HG02973 (cell line): Measurements from ENCODE around the gene ICA1.

Source experiments
- ATAC-seq: cut with Tn5 transposase; IDR thresholded peaks from one replicate; pipeline ENCODE4 v1.9.1; 2021; ENCODE audit warnings: moderate library complexity; ENCODE audit not compliant: unreplicated experiment

ICA1 gene

DNA sequence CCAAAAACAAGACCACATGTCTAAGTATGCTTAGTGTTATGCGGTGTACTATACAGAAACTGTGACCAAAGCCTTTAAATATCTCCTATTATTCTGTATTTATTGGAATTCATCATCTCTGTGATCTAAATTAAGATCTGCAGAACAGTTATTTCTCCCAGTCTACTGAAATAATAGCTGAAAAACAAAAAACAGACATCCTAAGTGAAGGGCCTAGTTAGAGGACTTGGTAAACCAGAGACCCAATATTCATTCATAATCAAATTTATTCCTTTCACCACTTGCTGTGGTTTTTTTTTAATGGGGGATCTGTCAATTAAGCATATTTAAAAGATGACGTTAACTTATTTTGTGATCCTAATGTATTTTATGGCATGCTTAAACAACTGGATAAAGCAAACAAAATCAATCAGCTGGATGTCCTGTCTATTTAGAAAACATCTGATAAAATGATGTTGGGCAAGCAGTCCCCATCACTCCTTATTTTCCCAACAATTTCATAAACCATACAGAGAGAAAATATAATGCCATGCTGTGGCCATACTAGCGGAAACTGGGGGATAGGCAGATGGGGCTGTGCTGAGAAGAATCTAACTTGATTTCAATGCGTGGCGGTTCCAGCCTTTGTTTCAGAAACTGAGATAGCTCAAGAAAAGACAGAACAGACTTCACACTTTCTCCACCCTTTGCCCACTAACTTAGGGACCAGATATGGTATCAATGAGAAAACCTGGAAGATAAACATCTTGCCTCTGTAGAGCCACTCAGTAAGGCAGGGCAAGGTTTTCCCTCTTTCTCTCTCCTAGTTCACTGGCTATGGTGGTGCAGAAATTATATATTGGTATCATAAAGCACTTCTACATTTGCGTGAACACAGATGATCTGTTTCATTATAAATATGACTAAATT, 32.9 kb downstream of the ICA1 start:
- ATAC-seq = no peak

DNA sequence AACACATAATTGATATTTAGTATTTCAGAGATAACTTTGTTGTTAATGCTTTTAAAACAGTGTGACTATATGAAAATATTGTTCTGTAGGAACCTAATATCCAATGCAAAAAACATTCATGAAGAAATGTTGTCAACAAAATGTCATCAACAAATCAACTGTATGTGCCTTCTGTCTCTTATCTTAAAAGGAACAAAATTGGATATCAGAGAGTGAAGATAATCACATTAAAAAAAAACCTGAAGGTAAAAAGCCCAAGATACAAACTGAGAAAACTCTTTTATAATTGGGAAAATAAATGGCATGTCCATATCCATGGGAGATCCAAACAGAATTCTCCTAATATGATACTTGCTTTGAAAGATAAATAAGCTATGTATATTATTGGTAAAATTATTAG, 33.9 kb downstream of the ICA1 start:
- ATAC-seq = no peak

DNA sequence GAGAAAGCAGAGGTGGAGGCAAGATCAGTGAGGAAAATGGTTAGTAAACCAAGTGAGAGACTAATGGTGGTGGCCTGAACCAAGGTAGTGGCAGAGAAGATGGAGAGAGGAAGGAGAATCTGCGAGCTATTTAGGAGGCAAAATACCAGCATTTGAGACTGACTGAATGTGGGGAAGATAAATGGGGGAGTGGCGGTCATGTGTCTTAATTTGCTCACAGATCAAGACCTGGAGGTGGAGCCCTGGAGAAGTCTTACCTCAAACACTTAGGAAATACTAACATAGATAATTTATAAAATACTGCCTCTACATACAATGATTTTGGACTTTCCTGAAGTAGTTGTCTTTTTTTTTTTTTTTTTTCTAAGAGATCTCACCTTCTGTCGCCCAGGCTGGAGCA, 34.7 kb downstream of the ICA1 start:
- no peak for ATAC-seq

DNA sequence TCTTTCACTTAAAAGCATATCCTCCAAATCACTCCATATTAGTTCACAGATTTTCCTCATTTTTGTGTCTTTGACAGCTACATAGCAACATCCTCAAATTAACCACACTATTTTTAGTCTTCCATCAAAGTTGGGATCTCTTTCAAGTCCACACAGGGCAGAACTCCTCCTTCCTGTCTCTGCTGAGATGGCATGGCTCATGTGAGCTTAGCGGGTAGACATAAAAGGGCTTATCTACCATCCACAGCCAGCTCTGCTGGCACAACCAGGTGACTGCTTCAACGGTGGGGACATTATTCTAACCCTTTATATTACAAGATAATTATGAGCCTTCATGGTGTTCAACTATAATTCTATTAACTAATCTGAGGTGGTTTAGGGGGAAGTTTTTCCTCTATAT, 35.5 kb downstream of the ICA1 start:
- ATAC-seq = no peak

DNA sequence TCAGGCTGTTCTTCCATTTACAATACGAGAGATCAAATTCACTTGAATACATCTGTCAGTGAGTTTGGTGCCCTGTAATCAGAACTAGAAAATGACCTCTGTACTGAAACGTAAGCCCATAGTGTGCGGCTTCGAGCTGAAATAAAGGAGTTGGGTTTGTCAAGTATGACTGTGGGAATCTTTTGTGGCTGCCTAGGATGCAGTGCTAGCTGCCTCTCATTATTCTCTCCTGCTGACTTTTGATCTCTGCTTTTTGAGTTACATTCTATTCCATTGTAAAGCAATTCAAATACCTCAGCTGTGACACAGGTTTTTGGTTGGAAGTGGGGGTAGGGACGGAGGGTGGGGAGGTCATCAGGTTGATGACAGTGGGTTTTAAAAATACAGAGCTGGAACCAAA, 40.4 kb downstream of the ICA1 start:
- ATAC-seq = no peak

DNA sequence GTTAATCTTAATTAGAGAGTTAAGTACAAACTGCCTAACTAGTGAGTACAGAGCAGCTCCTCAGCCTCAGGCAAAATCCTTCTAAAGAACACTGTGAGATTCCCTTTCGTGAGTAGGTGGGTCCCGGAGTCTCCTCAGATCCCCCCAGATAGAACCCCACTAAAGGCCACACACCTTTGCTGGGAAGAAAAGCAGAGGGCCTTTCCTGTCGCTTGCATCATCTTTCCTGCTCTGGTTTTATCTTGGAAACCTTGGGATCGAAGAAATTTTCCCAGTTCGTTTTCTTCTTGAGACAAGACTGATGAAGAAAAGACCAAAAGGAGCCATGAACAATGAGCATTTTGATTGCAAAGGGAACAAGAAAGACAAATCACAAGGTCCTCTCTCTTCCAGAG, 40.9 kb downstream of the ICA1 start:
- no peak for ATAC-seq

DNA sequence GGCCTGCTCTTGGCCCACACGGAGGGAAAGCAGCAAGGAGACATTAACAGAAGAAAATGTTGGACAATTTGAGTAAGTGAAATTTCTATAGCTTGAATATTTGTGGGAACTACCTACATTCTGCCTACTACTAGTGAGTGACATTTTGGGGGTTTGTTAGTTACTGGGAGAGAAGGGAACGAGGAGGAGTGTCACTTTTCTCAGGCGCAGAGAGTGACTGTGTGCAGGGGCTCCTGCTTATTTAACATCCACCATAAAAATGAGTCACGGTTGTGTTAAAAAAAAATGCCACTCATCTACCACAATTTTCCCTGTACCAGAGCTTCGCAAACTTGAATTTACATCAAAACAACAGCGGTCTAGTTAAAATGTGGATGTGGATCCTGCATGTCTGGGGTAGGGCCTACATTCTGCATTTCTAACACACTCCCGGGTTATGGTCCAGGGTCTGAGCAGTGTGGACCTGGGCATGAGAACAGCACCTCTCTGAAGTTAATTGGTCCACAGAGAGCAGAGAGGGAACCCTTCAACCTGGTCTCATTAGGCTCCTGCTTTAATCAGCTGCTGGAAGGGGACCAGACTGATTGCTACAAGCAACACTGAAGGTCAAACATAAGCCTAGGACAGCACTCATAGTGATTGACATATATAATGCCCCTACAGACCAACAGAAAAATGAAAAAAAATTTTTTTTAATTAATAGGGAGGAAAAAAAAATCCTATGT, 41.4 kb downstream of the ICA1 start:
- no peak for ATAC-seq

DNA sequence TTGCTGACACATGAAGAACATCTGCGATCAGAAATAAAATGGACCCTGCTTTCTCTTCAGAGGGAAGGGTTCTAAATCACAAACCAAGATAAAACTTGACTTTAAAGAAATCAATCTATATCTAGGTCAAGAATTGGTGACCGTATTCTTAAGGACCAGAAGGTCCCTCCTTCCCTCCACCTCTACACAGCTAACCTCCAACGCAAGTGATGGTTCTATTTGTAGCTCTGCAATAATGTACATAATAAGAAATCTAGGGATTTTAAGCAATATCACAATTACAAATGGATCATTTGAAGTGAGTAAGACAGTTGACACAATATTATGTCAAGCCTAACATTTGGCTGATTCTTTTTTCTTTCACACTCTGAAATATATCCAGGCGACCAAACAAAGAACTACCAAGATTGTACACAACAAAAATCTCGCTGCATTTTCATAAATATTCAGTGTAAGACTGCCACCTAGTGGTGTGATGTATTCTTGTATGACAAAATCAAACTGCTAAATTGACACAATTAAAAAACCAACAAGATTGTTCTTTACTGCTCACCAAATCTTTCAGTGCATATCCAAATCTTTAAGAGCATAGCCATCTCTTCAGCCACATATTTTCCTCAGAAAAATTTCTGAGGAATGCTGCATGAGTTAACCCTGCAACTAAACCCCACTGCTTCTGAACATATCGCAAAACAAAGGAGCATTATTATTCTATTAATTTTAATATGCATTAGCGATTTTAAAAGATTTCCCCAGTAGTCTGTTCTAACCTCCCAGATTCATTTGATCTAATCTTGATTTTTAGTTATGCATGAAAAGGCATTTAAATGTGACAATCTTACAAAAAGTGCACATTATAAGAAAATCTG, 44.5 kb downstream of the ICA1 start:
- ATAC-seq = no peak

DNA sequence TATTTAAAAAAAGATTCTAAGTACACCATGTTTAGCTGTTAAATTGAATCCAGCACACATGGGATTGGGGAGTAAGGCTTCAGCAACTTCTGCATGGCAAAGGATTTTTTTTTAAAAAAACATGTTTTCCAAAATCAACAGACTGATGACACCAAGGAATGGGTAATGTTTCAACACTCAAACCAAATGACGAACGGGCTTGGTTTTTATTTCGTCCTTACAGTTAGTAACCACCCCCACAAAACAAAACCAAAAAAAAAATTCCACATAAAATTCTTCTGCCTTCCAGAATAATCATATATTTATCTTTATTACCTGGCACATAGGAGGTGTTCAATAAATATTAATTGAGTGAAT, 45.7 kb downstream of the ICA1 start:
- ATAC-seq = no peak

DNA sequence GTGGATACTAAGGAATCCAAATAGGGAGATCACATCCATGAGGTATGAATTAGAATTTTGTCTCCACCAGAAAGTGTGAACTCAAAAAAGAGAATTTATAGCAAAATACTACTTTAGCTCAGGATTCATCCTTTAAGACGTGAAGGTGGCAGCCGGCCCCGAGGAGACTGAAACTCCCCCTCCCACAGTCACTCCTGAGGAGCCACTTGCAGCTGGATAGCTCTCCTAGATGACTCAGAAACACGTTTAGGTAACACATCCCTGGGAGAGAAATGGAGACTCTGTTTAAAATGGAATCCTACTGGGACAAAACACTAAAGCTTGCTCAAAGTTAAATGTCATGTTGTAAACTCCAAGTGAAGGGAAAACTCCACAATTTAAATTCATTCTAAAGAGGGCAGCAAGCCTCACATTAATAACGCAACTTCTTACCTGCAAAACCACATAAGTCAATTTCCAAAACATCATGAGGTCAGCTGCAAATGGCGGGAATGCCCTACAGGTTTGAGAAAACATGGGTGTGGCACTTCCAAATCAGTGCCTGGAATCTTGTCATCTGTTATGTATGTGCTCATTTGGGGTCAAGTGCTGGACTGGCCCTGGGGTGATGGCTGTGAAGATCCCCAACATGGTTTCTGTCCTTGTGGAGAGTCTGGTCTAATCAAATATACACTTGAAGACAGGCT, 46.2 kb downstream of the ICA1 start:
- no peak for ATAC-seq

DNA sequence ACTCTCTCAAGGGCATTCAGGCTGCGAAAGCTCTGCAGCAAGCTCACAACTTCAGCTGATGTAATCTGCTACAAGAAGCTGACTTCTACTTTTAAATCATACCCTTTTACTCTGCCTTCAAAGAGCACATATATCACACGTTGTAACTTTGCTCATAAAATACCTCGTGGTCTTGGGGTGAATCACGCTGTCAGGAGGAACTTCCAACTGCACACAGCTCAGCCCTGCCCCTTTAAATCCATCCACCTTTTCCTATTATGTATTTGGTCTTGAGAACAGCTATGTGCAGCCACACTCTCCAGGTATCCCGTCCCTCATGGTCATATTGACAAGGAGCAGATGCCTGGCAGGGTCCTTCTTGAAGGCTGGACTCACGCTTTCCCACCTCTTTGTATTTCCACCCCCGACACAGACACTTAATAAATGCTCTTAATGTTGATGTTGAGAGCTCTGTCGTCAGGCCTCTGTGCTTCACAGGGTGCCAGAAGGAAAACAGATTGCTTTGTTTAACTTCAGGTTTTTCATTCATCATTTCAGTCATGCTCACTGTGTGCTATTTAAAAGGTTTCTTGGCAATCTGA, 47.6 kb downstream of the ICA1 start:
- ATAC-seq = no peak

DNA sequence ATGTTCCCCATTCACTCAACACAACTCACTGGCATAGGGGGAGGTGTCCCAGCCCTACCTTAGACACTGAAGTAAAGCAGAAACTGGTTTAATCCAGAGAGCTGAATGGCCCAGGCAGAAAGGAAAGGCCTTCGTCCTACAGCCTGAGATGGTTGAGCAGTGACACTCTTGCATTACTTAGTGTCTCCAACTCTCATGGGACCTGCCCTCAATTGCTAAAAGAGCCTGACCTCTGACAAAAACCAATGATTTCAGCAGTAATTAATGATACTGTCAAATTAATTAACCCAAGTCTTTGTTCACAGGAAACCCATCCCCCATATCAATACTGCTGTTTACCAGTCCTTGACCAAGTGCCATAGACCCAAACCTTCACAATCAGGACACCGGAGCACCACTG, 48.6 kb downstream of the ICA1 start:
- no peak for ATAC-seq

DNA sequence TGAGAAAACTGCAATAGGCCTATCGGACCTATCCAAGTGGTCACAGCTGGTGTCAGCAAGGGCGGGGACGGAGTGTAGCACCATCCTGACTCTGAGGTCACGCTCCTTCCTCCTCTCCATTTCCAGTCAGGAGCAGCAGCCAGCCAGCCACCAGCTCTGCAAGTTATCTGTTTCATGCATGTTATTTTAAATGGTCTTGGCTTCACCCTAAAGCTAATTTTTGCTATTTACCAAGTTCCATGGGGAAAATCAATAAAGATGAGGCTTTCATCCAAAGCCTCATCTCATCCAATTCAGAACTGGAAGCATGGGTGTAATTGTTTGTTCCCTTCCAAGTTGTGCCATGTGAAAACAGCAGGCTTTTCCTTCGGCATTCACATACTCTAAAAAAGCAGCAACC, 49.3 kb downstream of the ICA1 start:
- ATAC-seq = no peak

DNA sequence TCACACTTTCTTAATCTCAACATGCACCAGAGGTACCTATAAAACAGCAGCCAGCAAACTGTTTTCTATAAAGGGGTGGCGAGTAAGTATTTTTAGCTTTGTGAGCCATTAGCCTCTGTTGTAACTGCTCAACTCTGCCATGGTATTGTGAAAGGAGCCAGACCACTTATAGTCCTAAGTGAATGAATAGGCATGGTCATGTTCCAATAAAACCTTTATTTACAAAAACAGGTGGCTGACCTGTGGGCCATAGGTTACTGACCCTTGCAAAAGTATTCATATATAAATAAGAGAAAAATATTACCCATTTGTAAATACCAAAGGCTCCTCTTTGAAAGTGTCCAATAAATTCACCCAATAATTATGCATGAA, 50.3 kb downstream of the ICA1 start:
- ATAC-seq = no peak

DNA sequence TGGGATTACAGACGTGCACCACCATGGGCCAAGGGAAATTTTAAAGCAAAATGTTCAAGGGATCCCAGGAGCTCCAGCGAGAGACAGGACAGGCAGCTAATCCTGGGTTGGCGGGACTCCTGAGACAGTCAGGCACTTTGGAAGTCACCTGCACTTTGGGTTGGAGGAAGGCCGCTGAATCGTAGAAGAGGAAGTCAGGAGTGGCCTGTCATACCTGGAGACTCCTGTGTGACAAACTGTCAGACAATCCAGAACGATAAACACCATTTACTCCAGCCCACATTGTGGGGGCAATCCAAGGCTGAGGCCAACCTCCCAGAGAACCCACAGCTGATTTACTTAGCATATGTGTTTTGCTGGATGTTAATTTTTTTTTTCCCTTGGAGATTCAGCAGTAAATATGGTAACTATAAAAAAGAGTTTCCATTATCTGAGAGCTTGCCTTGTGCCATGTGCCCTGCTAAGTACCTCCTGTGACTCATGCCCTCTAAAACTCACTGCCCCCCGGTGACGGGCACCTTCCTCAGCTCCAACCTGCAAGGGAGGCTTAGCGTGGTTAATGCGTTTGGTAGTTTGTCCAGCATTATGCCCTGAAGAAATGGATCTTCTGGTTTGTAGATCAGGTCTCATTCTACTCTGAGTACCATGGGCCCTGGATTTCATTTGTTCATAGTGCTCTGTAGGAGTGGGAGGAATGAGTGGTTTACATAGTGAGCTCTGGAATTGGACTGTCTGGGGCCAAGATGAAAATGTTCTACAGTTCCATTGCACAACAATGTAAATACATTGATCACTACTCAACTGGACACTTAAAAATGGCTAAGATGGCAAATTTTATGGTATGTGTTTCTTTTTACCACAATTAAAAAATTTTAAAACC, 50.9 kb downstream of the ICA1 start:
- ATAC-seq = no peak

DNA sequence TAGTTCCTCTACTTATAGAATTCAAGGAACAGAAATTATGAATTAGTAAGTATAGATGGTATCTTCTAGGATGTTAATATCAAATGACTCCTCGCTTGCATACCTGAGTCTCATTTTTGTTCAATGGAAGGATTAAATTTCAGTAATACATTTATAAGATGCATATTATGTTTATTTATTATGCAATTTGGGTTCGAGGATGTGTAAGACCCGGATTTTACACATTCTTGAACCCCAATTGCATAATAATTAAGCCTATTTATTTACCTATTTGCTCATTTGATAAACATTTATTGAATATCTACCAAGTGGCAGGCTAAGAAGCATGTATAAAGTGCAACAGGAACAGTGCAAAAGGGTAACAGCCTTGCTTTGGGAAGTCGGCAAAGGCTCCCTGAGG, 52.6 kb downstream of the ICA1 start:
- no peak for ATAC-seq

DNA sequence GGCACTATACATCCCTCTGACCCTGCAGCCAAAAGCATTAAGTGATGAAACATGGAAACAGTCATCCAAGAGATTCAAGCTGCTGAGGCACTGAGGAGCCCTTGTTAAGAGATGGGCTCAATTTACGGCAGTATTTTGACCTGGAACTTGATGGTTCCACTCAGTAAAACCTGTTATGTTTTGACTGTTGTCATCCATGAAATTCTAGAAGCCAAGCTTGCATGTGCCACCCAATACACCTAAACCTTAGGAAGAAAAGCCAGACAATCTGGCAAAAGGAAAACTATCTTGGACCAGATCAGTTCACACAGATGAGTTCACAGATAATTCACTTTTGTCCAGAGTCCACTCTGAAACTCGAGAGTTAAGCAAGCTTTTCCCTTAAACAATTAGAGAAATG, 53.2 kb downstream of the ICA1 start:
- ATAC-seq = no peak

DNA sequence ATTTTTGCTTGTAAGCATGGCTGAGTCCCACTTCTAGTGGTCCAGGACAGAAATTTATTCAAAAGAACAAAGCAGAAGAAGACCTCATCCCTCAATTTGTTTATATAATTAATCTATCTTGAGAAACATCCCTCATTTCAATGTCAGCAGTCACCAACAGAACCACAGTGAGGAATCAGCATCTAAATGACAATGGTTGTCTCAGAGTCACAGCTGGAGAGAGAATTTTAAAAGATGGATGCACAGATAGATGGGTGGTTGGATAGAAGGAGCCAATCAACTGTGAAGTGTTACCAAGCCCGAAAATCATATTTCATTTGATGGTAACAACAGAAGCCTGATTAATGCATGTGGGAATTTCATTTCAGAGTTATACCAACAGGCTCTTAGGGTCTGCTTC, 55.0 kb downstream of the ICA1 start:
- no peak for ATAC-seq

DNA sequence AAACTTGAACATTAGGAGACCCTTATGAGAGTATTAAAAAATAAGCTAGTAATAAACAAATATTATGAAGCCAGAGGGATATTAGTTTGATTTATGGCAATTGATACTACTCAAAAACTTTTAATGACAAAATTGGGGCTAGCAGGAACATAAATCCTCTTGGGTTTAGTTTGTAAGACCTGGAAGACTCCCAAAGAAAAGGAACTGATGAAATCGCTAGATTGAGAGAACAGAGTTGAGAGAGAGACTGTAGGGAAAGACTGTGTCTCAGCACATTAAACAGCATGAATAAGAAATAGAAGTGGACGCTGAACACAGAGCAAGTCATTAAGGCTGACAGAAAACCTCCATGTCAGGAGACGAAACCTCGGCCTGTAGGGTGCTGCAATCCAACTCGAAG, 56.4 kb downstream of the ICA1 start:
- no peak for ATAC-seq

DNA sequence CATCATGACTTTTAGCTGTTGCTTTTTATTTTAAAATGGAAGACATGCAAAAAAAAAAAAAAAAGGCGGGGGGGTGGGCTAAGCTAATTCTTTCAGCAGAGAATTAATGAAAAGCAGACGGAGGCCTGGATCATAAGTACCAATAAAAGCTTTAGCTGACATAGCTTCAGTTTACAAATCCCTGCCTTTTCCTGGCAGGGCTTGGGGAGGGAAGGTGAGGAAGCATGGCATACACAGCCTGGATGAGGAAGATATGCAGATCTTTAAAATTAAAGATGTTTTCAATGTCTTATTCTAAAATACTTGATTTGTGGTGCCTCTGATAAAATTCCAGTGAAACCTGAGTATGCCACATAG, 57.0 kb downstream of the ICA1 start:
- no peak for ATAC-seq
